Body of pancreas (tissue), 4 donors: ENCODE measurements around the gene RALGAPA1.

ENCODE experiments used
- CTCF ChIP-seq, 7 experiments: fragments of 450-650 bp in 4 of 7; fragments of 200-600 bp in 3 of 7; sonication (generic) in 3 of 7; IDR thresholded peaks; one replicate each; pipeline ENCODE4 v1.5.1; 2016 to 2019; ENCODE audit warnings: antibody characterized with exemption in 7 of 7
- POLR2A ChIP-seq, 3 donors: fragments of 450-650 bp; IDR thresholded peaks; one replicate each; pipeline ENCODE4 v1.6.1; 2016; ENCODE audit warnings: antibody characterized with exemption in 3 of 3, mild to moderate bottlenecking in 2 of 3

DNA sequence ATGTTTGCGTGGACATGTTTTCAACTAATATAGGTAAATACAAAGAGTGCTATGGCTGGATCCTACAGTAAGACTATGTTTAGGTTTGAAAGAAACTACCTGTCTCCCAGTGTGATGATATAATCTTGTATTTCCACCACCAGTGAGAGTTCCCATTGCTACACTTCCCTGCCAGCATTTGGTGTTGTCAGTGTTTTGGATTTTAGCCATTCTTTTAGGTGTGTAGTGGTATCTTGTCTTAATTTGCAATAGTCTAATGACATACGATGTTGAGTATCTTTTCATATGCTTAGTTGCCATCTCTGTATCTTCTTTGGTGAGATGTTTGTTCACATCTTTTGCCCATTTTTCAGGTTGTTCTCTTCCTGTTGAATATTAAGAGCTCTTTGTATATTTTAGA lies 103.5 kb downstream of the RALGAPA1 start:
- TF ChIP-seq CTCF (IDR thresholded peaks at IDR 0.05) (no peak), POLR2A (IDR thresholded peaks at IDR 0.05) (no peak)
